Heart left ventricle (tissue), 16 donors: ENCODE data around the gene DGKZ. TPM values are rescaled to one million over a fixed set of nuclear protein-coding genes. Genes with fewer than 3 reads are reported as not detected.

Experiments used
- ATAC-seq, 4 donors: fragments of 200-7000 bp; cut with Tn5 transposase; one replicate each; pipeline ENCODE4 v1.9.1; 2020 to 2022; ENCODE audit warnings: moderate library complexity in 4 of 4, mild to moderate bottlenecking in 3 of 4, moderate number of reproducible peaks in 1 of 4
- DNase-seq, 5 donors: peaks; one replicate each; pipeline ENCODE4 v3.0.0-alpha.2; 2020
- H3K27ac ChIP-seq, 12 donors: fragments of 200-600 bp; sonication (generic) in 4 of 12; one replicate each; pipeline versions ENCODE4 v1.5.0 to v1.8.0; 2016 to 2022; ENCODE audit warnings: mild to moderate bottlenecking in 2 of 12
- H3K27me3 ChIP-seq, 9 donors: fragments of 200-600 bp; sonication (generic) in 2 of 9; one replicate each; pipeline versions ENCODE4 v1.5.1 to v1.8.0; 2016 to 2022; ENCODE audit warnings: mild to moderate bottlenecking in 3 of 9
- H3K36me3 ChIP-seq, 9 donors: fragments of 200-600 bp; sonication (generic) in 2 of 9; one replicate each; pipeline versions ENCODE4 v1.5.0 to v1.8.0; 2018 to 2022; ENCODE audit warnings: mild to moderate bottlenecking in 2 of 9
- H3K4me1 ChIP-seq, 12 donors: fragments of 200-600 bp; sonication (generic) in 4 of 12; one replicate each; pipeline versions ENCODE4 v1.5.0 to v1.8.0; 2016 to 2022; ENCODE audit warnings: mild to moderate bottlenecking in 3 of 12
- H3K4me3 ChIP-seq, 12 donors: fragments of 200-600 bp; sonication (generic) in 4 of 12; one replicate each; pipeline versions ENCODE4 v1.5.0 to v1.8.0; 2017 to 2022; ENCODE audit warnings: mild to moderate bottlenecking in 9 of 12, moderate library complexity in 4 of 12
- H3K9me3 ChIP-seq, 12 donors: fragments of 200-600 bp; sonication (generic) in 4 of 12; one replicate each; pipeline versions ENCODE4 v1.5.0 to v1.8.0; 2016 to 2022; ENCODE audit warnings: mild to moderate bottlenecking in 1 of 12
- CTCF ChIP-seq, 12 donors: fragments of 200-600 bp; sonication (generic) in 4 of 12; IDR thresholded peaks; one replicate each; pipeline versions ENCODE4 v1.5.0 to v1.8.0; 2018 to 2022; ENCODE audit warnings: antibody characterized with exemption in 12 of 12, mild to moderate bottlenecking in 5 of 12
- POLR2A ChIP-seq, 2 donors: fragments of 450-650 bp; IDR thresholded peaks; one replicate each; pipeline ENCODE4 v1.6.1; 2017; ENCODE audit warnings: antibody characterized with exemption in 2 of 2, mild to moderate bottlenecking in 2 of 2, moderate library complexity in 2 of 2
- WGBS, 4 donors: extraction: QIAGEN DNeasy Blood & Tissue Kit in 2 of 4; methylation state at CpG; one replicate each; pipeline versions ENCODE4 v1.1.5 to v1.1.7; 2013 to 2018; 5-methylcytosine and 5-hydroxymethylcytosine counted together
- intact Hi-C, 10 donors: fragments of 100-400 bp; cut with DNase I; formaldehyde crosslinking; loops; one replicate each; pipeline versions ENCODE4 v1.11.1 to v1.14.2; 2022
- polyA plus RNA-seq, 2 donors: library from polyadenylated mRNA; stranded (reverse); fragments of 200-250 nt; gene quantifications; one replicate each; pipeline ENCODE4 v1.2.3, GENCODE V29; 2013
- total RNA-seq, 9 donors: library from RNA; depleted of rRNA in 2 of 9; stranded (reverse); fragments of >200 nt in 2 of 9; fragmentation: NEBNext Ultra II Directional in 3 of 9; extraction: Animal tissue kit (Norgen Biotek cat#: 25700) in 3 of 9; gene quantifications; one replicate each; pipeline versions ENCODE4 v1.1.0 to v1.2.4, GENCODE V29; 2016 to 2023
- donor health status: ischemic (EF 13 %, LVEDD 7.1; RV severe dilation, severe dysfunction).
- donor health status: healthy with polysubstance abuse.
- donor health status: DM: no; HTN: yes; CAD: no.
- donor health status: DM: no; HTN: no; CAD: no.
- donor health status: ischemic (EF 25% LVEDD 6.9; RV normal size, moderate dysfunction).
- donor health status: ischemic (EF 25% LVEDD 5.7; RV mildly dilated, moderate dysfunction).
- donor health status: healthy.
- donor health status: DM: yes; HTN: yes; CAD: no.
- donor health status: ischemic (EF 35%, LVEDD 5.7; RV mildly dilated, moderate dysfunction).
- donor health status: nonischemic (EF 11% LVEDD 7.7; RV severe dilation, severe dysfunction).
- donor health status: DM: yes; HTN: yes; CAD: no.
- donor health status: PGD.
- donor health status: ischemic (EF 29% LVEDD 5.4; RV normal size, mild dysfunction).
- donor health status: nonischemic (EF 23%, LVEDD 6.1; RV moderate dilation, normal function).

Gene DGKZ
- total and polyA plus RNA-seq, 11 donors, result 41.7 to 114 (median 59.5) TPM

- Histone ChIP-seq H3K4me3 (no peak overlapping the region), H3K4me1 (peaks cover 5 to 68% (median 43%) of the 10 kb centered on the region in 12 donors), H3K27me3 (peaks cover 0 to 20% (median 10%) of the 10 kb centered on the region in 9 donors), H3K9me3 (no peaks in the 10 kb centered on the region), H3K36me3 (no peaks in the 10 kb centered on the region), H3K27ac (peak overlapping the region in 6 of 12 donors; percentile 85 to 95 (median 90))
- WGBS, 4 donors, result 90 to 94% (median 92%) methylated on average over 13 of the region's 13 CpGs
- intact Hi-C loops, result no loop called here
- TF ChIP-seq CTCF (IDR thresholded peaks at IDR 0.05) (no peak), POLR2A (IDR thresholded peaks at IDR 0.05) (no peak)
- DNase-seq, result no peak
- no peak for ATAC-seq
Observed at GRCh38 chr11:46337626-46338345, 9.5 kb upstream of the DGKZ start.

- WGBS, 4 donors, result 21 to 26% (median 25%) methylated on average over 9 of the region's 9 CpGs
- intact Hi-C loops, result no loop called here
- H3K36me3 ChIP-seq, result no peaks in the 10 kb centered on the region
- H3K4me1 ChIP-seq, result peaks cover 5 to 68% (median 40%) of the 10 kb centered on the region in 12 donors
- peak overlapping the region in 11 of 12 donors; percentile 6 to 45 (median 34) for H3K4me3 ChIP-seq
- TF ChIP-seq CTCF (IDR thresholded peaks at IDR 0.05), result no peak
- no peak for TF ChIP-seq POLR2A (IDR thresholded peaks at IDR 0.05)
- no peaks in the 10 kb centered on the region for H3K9me3 ChIP-seq
- H3K27ac ChIP-seq, result peak overlapping the region; percentile 73 to 95 (median 90)
- ATAC-seq, result no peak
- DNase-seq, result no peak
- peaks cover 0 to 11% (median 3%) of the 10 kb centered on the region in 9 donors for H3K27me3 ChIP-seq
Observed at GRCh38 chr11:46338636-46338987, 8.7 kb upstream of the DGKZ start.

- intact Hi-C loops, result no loop called here
- TF ChIP-seq POLR2A (IDR thresholded peaks at IDR 0.05), result peak in 1 of 2 donors; percentile 30
- peak in 5 of 12 donors; percentile 12 to 36 (median 22) for TF ChIP-seq CTCF (IDR thresholded peaks at IDR 0.05)
- 12 to 16% (median 14%) methylated on average over 16 of the region's 16 CpGs for WGBS, 4 donors
- peaks cover 0 to 6% (median 0%) of the 10 kb centered on the region in 9 donors for H3K27me3 ChIP-seq
- peak overlapping the region; percentile 73 to 95 (median 90) for H3K27ac ChIP-seq
- H3K9me3 ChIP-seq, result no peaks in the 10 kb centered on the region
- peaks cover 5 to 69% (median 40%) of the 10 kb centered on the region in 12 donors for H3K4me1 ChIP-seq
- DNase-seq (peak in 4 of 5 donors; percentile 61 to 86 (median 74)), ATAC-seq (peak; percentile 83 to 88 (median 85))
- H3K4me3 ChIP-seq, result peak overlapping the region in 11 of 12 donors; percentile 6 to 45 (median 34)
- no peaks in the 10 kb centered on the region for H3K36me3 ChIP-seq
Observed at GRCh38 chr11:46338988-46339666, 8.1 kb upstream of the DGKZ start.

- Histone ChIP-seq H3K27me3 (no peaks in the 10 kb centered on the region), H3K4me3 (no peak overlapping the region), H3K36me3 (no peaks in the 10 kb centered on the region), H3K4me1 (peaks cover 5 to 71% (median 44%) of the 10 kb centered on the region in 12 donors), H3K27ac (peak overlapping the region; percentile 73 to 95 (median 90)), H3K9me3 (no peaks in the 10 kb centered on the region)
- intact Hi-C loops, result no loop called here
- TF ChIP-seq CTCF (IDR thresholded peaks at IDR 0.05), result no peak
- no peak for TF ChIP-seq POLR2A (IDR thresholded peaks at IDR 0.05)
- DNase-seq (peak in 2 of 5 donors; percentile 65 to 66), ATAC-seq (peak; percentile 72 to 81 (median 74))
- 35 to 71% (median 48%) methylated on average over 2 of the region's 2 CpGs for WGBS, 4 donors
Observed at GRCh38 chr11:46339816-46340215, 7.4 kb upstream of the DGKZ start.
